GM21528 (cell line): ENCODE results near the gene FOXRED2.
A peak's percentile ranks its signal among the peaks of the same experiment; 100 is the strongest.
"Not testable (repeated sequence)": the region's sequence is repeated elsewhere in the genome, so short reads cannot be mapped to it uniquely, and the experiment has no call there.

Source experiments
- ATAC-seq: cut with Tn5 transposase; IDR thresholded peaks from one replicate; pipeline ENCODE4 v1.9.1; 2021; ENCODE audit warnings: mild to moderate bottlenecking, moderate library complexity; ENCODE audit not compliant: unreplicated experiment, low FRiP score

FOXRED2 gene

DNA sequence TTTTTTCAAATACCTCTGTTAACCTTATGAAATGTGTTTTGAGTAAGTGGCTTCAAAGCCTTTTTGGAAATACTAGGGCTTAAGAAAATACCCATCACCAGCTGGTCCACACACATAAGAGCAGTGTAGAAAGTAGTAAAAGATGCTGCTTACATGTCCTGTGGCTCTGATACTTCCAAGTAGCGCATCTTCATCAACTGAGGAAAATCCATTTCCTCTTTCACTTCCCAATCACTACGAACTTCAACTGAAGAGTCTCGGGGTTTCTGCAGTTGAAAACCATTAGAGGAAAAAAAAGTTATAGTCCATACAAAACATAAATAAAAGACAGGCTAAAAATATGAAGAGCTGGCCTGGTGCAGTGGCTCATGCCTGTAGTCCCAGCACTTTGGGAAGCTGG lies 13.6 kb upstream of the FOXRED2 start:
- ATAC-seq = no peak

DNA sequence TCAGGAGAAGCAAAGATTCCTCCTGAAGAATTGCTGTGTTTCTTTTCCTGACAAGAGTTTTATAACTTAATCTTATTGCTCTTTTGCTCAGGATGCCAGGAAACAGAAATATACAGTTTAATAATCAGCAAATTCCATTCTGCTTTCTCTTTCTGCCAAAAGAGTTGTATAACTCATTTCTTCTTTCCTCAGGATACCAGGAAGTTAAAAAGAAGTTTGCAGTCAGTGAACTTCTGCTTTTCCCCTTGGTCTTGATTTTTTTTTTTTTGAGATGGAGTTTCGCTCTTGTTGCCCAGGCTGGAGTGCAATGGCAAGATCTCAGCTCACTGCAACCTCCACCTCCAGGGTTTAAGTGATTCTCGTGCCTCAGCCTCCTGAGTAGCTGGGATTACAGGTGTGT lies 13.1 kb upstream of the FOXRED2 start:
- not testable (repeated sequence) for ATAC-seq

GRCh38 chr22:36514766-36515165 lies 7.9 kb upstream of the FOXRED2 start:
- ATAC-seq = no peak

GRCh38 chr22:36512991-36513390 lies 6.2 kb upstream of the FOXRED2 start:
- ATAC-seq = no peak

DNA sequence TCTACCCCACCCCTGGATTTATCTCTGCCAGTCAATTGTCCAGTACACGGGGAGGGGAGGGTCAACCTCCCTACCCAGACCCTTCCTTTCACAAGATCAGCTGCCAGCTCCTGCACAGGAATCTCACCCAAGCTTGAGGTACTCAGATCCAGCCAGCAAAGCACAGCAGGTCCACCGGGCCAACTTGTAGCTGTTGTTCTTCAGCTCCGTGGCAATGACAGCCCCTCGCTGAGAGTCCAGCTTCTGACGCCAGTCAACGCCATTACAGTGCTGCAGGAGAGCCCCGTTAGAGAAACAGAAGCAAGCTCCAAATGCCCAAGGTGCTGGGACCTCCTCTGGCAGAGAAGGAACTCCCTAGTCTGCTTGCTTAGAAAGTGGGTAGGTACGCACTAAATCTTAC lies 5.5 kb upstream of the FOXRED2 start:
- ATAC-seq = no peak

DNA sequence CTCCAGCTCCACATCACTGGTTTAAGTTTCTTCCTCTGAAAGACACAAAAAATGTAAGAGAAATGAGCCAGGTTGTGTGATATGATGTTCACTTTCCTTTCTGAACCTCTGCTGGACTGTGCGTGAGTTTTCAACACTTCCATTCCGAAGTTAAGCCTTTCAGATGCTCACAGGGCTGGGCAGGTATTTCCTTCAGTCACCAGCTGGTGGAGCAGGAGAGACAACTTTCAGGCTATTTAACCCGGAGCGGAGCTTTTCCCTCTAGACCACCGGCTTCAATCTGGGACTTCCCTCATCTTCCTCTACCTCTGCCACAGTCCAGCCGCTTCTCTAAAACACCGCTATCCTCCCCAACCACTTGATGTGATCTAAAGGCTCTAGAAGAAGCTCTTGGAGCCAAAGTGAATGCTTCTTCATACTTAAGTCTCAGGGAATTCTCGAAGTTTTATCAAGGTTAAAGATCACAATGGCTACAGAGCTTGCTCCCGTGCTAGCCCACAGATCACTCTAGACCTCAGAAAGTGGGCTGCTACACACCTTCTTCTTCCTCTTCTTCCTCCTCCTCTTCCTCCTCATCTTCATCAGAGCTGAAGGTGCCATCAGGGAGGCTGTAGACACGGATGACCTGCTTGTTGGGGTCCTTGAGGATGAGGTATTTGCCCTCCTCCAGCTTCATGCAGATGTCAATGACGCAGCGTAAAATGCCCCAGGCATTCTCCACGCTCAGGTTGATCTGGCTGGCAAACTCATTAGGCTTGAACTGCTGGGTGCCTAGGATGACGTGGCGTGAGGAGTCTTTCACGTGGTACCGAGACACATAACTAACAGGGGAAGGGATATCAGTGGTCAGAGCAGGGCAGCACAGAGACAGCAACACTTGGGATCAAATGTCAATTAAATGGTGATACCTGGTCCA lies 4.4 kb upstream of the FOXRED2 start:
- no peak for ATAC-seq

GRCh38 chr22:36510384-36510783 lies 3.5 kb upstream of the FOXRED2 start:
- no peak for ATAC-seq

DNA sequence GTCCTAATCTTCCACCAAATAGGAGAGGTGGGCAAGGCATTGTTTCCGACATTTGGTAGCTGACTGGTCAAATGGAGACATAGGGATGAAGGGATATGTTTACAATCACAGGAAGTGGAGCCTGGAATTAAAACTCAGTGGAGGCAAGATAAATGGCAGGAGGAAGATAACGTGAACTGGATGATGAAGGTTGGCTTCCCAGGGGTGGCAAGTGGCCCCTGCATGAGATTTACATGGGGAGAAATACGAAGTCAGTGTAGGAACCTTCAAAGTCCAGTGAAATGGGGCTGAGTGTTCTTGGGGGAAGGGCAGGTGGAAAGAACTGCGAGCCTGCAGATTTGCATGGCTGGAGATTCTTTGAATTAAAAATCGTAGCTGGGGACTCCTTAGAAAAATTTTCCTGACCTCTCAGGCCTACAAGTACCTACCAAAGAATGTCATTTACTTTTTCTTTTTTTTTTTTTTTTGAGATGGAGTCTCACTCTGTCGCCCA lies 724 bp upstream of the FOXRED2 start:
- no peak for ATAC-seq

- ATAC-seq = no peak
Observed at GRCh38 chr22:36505998-36506635, 723 bp downstream of the FOXRED2 start.

GRCh38 chr22:36497910-36498665 lies 8.8 kb downstream of the FOXRED2 start:
- ATAC-seq = no peak

DNA sequence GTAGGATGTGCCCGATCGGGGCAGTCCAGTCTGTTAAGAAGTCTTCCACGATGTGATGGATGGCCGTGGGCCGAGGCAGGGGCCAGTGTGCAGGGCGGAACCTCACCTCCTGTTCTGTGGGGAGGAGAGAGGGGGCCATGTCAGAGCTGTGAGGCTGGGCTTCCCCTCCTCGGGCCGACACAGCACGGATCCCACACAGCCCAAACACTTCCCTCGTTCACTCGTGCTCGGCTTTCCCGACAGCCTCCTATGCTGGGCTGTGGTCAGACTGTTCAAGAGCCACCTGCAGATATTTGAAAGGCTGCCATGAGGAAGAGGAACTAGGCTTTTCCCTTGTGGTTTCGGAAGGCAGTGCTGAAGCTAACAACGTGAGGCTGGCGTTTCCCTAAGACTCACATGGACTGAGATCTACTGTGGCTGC lies 13.1 kb downstream of the FOXRED2 start:
- peak; percentile 53 for ATAC-seq

DNA sequence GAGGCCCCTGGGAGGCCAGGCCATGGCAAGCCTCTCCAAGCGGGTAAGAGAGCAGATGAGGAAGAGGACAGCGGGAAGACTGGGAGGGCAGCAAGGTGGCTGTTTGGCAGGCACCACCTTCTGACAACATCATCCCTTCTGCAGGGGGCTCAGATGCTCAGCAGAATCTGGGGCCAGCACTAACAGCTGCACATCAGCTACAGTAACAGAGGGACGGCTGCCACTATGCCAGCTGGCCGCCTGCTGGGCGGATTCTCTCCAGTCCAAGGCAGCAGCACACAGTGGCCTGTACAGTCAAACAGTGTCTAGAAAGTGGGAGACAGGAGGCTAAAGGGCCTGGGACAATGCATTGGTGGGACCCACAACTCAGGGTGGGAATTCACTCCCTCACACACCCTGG lies 14.7 kb downstream of the FOXRED2 start:
- ATAC-seq = no peak

- no peak for ATAC-seq
Observed at GRCh38 chr22:36491155-36491554, 15.7 kb downstream of the FOXRED2 start.

GRCh38 chr22:36486619-36487384 lies 20.0 kb downstream of the FOXRED2 start:
- ATAC-seq = no peak

DNA sequence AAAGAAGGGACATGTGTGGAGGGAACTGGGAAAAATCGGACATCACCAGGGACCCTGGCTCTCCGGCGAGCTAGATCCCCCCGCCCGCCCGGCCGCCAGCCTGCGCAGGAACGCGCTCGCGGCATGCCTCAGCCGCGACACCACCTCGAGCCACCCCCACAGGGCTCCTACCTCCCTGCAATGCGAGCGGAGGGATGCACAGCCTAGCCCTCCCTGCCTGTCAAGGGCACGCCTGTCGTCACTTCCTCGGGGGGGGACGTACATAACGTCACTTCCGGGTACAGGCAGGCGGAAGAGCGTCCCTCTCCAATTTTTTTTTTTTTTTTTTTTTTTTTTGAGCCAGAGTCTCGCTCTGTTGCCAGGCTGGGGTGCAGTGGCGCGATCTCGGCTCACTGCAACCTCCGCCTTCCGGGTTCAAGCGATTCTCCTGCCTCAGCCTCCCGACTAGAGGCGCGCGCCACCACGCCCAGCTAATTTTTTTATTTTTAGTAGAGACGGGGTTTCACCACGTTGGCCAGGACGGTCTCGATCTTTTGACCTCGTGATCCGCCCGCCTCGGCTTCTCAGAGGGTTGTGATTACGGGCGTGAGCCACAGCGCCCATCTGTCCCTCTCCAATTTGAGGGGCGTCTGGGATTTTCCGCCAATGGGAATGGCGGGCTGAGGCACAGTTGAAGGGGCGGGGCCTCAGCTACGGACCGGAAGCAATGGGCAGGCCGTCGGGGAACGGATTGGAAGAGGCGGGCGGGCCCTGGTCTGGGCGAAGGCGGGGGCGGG lies 25.3 kb downstream of the FOXRED2 start, which contains the start of gene TXN2:
TXN2 (minus strand) TSS at position 248 of the 776 bp plus-strand sequence. CDS start 803 bp downstream, outside the sequence.
- peak; percentile 81 for ATAC-seq

- ATAC-seq = peak; percentile 4
Observed at GRCh38 chr22:36480941-36481392, 25.9 kb downstream of the FOXRED2 start.

GRCh38 chr22:36478966-36479365 lies 27.9 kb downstream of the FOXRED2 start:
- ATAC-seq = no peak

DNA sequence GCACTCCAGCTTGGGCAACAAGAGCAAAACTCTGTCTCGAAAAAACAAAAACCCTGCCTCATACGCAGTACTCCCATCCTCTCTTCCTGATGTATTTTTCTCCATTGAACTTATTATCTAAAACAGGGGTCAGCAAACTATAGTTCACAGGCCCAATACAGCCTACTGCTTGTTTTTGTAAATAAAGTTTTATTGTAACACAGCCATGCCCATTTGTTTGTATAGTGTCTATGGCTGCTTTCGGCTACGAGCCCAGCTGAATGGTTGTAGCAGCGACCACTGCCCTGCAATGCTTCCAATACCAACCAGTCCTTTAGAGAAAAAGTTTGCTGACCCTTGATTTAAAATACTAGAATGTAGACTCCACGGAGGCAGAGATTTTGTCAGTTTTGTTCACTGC lies 31.5 kb downstream of the FOXRED2 start:
- ATAC-seq = no peak

DNA sequence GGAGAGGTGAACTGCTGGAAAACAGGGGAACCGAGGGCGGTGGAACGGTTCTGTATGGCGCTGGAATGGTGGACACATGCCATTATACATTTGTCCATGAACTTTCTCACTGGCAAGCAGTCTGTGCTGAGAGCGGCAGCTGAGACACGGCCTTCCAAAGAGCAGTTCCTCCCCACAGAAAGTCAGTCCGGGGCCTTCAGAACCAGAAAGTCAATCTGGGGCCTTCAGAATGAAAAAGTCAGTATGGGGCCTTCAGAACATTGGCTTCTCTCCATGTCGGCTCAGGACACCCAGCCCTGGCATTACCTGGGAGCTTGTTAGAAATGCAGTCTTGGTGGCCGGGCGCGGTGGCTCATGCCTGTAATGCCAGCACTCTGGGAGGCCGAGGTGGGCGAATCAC lies 34.2 kb downstream of the FOXRED2 start:
- ATAC-seq = no peak
